DLD1 (cell line): ENCODE results near the gene ZNF275.
"Not testable (repeated sequence)": the region's sequence is repeated elsewhere in the genome, so short reads cannot be mapped to it uniquely, and the experiment has no call there.

ENCODE experiments used
- in situ Hi-C: cut with HindIII; loops from 2 replicates; pipeline ENCODE4 v1.10.0; 2017; ENCODE audit warnings: low sequenced_read_pairs

Gene ZNF275

GRCh38 chrX:153386097-153386496, 52.1 kb downstream of the ZNF275 start:
- in situ Hi-C loops, result no loop called here

- in situ Hi-C loops, result no loop called here
Measured at GRCh38 chrX:153387345-153387744, 53.4 kb downstream of the ZNF275 start.

GRCh38 chrX:153387987-153388721, 54.2 kb downstream of the ZNF275 start:
- in situ Hi-C loops, result no loop called here

GRCh38 chrX:153388722-153389459, 54.9 kb downstream of the ZNF275 start:
- in situ Hi-C loops, result no loop called here

GRCh38 chrX:153389460-153389768, 55.5 kb downstream of the ZNF275 start:
- in situ Hi-C loops, result not testable (repeated sequence)

DNA sequence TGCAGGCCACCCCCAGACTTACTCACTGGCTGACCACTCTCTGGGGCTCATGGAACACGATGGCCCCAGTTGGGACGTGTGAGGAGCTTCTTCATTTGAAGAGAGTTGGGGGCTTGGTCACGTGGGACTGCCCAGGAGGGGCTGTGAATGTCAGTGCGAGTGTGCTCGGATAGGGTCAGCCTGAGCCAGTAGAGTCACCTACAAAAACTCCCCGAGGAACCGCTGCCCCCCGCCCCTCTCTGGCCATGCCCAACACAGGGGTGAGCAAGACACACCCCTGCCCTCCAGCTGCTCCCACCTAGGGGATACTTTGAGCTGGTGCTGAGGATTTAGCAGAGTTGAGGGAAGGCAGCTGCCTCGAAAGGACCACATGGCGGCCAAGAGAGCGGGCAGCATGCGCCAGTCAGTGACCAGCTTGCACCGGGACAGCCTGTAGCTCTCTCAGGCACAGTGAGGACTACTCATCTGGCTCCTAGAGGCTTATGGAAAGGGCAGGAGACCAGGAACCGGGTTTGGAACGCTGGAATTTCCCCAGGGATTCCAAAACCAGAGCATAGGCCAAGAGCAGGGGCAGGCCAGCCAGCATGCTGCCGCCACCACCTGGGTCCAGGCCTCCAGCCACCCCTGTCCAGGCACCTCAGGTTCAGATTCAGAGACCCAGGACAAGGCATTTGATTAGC, 58.8 kb downstream of the ZNF275 start:
- in situ Hi-C loops, result no loop called here

DNA sequence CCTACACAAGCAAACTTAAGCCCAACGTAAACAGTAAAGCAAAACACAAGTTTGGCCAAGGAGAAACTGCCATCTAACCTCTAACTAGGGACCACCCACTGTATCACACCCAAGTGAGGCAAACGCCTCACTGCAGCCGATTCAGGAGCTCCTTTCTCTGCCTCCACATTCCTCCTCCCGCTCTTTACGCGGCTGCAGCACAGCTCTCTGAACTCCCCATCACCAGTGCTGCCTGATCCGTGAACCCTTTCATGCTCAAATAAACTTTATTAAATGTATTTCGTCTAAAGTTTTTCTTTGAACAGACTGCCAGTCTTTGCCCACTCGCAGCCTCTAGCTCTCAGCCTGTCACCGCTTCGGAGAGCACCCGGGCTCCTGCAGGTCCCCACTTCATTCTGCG, 60.7 kb downstream of the ZNF275 start:
- in situ Hi-C loops, result no loop called here

GRCh38 chrX:153395613-153396319, 61.8 kb downstream of the ZNF275 start:
- in situ Hi-C loops, result no loop called here

DNA sequence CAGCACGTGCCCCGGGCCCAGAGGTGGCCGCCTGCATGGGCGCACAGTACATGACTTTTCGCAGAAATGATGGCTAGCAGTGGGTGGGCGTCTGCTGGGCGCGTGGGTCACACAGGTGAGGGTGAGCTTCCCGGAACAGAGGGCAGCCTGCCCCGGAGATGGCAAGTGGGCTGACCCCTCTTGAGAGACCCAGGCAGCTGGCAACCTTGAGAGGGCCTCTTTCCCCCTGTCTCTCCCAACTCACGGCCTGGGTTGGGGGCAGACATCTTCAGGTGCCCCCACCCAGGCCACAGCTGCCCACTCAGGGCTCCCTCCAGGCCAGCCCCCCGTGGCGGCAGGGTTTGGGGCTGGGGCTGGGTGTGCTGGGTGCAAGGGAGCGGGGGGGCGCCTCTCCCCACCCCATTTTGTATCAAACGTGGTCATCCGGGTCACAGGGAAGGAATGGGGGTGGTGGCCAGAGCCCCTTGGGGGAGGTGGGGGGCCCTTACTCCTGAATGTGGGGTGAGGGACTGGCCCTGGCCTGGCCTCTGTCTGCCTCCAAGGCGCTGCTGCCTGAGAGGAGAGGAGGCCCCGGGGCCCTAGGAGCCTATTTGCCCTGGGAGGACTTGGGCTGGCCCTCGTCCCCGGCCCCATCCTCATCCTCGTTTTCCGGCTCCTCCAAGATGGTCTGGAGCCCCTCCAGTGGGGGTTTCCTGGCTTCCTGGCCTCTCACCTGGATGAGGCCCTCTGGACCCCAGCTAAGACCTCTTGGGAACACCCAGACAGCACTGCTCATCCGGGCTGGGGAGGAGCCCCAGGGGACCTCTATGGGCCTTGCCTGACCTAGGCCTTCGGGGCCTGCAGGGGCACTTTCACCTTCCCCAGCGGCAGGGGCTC, 62.6 kb downstream of the ZNF275 start:
- in situ Hi-C loops, result no loop called here

- in situ Hi-C loops, result no loop called here
Measured at GRCh38 chrX:153397256-153397960, 63.5 kb downstream of the ZNF275 start.

DNA sequence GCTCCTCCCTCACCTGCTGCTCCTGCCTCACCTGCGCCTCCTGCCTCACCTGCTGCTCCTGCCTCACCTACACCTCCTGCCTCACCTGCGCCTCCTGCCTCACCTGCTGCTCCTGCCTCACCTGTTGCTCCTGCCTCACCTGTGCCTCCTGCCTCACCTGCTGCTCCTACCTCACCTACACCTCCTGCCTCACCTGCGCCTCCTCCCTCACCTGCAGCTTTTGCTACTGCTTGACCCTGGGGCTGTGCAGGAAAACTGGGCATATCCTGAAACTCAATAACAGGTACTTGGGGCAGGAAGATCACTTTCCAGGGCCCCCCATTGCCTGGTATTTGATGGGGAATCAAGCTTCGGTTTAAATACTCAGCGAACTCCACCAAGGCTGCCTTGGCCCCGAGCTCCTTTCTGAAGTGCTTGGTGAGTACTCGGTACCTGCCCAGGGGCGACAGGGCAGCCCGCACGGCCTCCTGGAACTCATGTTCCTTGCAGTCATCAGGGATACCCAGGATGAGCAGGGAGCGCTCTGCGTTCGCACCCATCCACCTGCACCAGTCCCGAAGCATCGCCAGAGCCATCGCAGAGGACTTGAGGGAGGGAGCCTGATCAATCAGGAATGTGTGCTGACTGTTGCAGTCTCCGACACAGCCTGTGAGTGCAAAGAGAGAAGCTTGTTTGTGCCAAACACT, 64.5 kb downstream of the ZNF275 start:
- in situ Hi-C loops, result no loop called here

- in situ Hi-C loops, result no loop called here
Measured at GRCh38 chrX:153400146-153401132, 66.5 kb downstream of the ZNF275 start.

GRCh38 chrX:153401133-153401764, 67.3 kb downstream of the ZNF275 start, which contains the start of gene PNMA6E:
Gene PNMA6E, minus strand, starts transcription at chrX:153401350. Its CDS starts 2,501 bp downstream, at chrX:153398849.
- in situ Hi-C loops, result no loop called here
